NCI-H2196 (cell line): ENCODE data around the gene ACOXL.
A peak's percentile ranks its signal among the peaks of the same experiment; 100 is the strongest.

Experiments
- DNase-seq: peaks from one replicate; lab custom pipeline; 2025; ENCODE audit not compliant: unreplicated experiment; lab: John Stamatoyannopoulos, UW

The ACOXL gene

DNA sequence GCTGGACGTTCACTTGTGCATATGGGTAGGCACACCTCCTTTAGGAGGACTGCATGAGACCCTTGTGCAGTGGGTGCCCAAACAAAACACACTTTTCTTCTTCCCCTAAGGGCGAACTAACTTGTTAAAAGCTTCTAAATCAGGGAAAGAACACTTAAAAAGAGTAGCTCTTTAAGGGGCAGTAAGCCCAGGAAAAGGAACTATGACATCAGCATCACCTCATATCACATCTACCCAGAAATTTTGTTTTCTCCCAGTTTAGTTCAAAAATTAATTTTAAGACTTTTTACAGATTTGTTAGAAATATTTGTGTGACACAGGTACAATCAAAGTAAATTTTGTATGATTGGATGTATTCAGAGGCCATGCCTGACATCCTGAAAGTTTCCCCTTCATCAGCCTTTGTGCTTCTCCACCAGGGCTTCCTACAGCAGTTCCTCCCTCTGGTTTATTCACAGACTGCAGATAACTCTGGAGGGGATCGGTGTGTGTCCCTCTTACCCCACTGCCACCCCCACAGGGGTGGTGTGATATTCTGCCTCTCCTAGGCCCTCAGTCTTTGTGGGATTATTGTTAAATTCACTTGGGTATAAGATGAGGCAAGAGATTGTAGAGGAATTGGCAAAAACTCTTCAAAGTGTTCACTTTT is 416.0 kb downstream of the ACOXL start:
- no peak for DNase-seq

DNA sequence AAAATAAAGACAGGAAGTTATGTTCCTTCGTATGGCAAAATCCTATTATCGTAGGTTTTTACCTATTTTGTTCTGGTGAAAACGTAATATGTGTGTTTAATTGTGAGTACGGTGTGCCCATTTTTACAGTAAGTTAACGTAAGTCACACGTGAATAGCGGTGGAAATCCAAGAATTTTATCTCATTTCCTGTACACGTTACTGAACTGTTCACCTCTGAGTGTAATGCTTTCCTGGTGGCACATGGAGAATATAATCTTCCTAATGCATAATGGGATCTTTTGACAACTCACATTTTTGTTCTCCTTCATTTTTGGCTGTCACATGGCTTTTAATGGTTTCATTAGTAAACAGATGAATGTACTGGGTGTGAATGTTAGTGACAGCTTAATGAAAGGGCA is 416.6 kb downstream of the ACOXL start:
- no peak for DNase-seq

GRCh38 chr2:111149882-111150455 is 417.6 kb downstream of the ACOXL start:
- no peak for DNase-seq

GRCh38 chr2:111154758-111155157 is 422.4 kb downstream of the ACOXL start:
- DNase-seq = no peak

GRCh38 chr2:111155610-111156009 is 423.2 kb downstream of the ACOXL start:
- peak; percentile 36 for DNase-seq

DNA sequence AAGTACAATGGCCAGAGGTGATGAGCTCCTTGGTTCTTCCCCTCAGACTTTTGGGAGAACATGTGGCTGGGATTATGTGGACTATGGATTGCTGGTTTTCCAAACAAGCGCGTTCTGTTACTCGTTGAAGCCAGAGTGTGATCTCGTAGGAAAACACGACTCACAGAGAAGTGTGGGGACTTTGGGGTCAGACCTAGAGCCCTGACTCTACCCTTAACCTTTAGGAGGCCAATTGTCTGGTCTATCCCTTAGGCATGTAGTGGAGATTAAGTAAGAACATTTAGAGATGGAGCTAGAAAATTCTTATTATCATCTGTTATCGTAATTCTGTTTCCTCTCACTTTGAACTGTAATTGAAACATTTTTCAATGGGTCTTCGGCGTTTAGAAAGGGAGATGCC is 424.2 kb downstream of the ACOXL start:
- DNase-seq = no peak

- peak; percentile 49 for DNase-seq
Observed at GRCh38 chr2:111157071-111157661, 424.8 kb downstream of the ACOXL start.

- DNase-seq = peak; percentile 19
Observed at GRCh38 chr2:111157798-111158197, 425.4 kb downstream of the ACOXL start.

- DNase-seq = no peak
Observed at GRCh38 chr2:111159641-111160040, 427.3 kb downstream of the ACOXL start.

DNA sequence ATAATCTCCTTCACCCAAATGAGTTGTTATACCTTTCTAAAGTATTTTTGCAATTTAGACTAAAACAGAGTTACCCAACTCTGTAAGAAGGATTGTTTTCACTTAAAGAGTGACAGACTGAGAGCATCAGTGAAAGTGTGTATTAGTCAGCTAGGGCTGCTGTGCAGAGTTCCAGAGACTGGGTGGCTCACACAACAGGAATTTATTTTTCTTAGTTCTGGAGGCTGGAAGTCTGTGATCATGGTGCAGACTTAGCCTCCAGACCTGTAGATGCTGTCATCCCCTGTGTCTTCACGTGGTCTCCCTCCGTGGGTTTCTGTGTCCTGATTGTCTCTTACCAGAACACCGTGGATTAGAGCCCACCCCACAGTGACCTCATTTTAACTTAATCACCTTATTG is 428.4 kb downstream of the ACOXL start:
- no peak for DNase-seq

GRCh38 chr2:111161971-111162370 is 429.6 kb downstream of the ACOXL start:
- DNase-seq = peak; percentile 83

DNA sequence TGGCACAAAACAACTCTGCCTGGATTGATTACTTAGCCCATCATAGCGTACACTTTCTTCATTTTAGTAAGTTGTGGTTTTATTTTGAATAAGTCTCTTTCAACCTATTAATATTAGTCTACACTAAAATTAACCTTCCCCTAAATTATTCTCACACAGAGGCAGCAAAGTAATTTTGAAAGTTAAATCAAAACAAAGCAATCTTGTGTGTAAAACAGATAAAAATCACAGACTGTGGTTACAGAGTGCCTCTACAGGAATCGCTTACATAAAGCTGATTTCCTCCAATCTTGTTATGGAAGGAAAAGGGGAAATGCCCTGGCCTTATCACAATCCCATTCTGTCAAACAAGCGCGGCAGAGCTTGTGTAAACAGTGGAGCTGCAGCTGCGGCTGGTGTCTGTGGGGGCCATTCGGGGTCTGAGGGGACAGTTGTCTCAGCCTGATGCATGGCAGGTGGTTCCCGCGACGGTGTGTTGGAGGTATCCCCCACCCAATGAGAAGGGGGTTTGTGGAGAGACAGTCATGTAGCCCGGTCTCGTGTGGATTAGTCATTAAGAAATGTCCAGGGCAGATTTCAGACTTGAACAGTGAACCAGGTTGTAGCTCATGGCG is 430.5 kb downstream of the ACOXL start:
- no peak for DNase-seq

- no peak for DNase-seq
Observed at GRCh38 chr2:111164078-111164477, 431.7 kb downstream of the ACOXL start.

DNA sequence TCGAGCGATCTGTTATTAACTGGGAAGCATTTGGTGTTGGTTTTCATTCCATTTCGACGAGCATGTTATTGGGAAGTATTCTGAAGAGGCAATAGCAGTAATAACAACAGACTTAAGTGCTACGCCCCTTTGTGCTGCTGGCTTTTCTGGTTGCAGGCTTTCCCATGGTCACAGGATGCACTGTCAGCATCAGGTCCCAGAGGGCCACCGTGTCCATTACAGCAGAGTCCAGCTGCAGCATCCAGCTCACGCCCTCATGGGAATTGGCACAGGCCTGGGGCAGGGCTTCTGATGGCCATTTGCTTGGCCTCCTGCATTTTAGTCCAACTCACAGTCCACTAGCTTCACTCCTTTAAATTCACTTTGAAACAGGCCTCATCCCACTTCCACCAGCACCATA is 432.7 kb downstream of the ACOXL start:
- DNase-seq = no peak

- DNase-seq = no peak
Observed at GRCh38 chr2:111166115-111166514, 433.7 kb downstream of the ACOXL start.

DNA sequence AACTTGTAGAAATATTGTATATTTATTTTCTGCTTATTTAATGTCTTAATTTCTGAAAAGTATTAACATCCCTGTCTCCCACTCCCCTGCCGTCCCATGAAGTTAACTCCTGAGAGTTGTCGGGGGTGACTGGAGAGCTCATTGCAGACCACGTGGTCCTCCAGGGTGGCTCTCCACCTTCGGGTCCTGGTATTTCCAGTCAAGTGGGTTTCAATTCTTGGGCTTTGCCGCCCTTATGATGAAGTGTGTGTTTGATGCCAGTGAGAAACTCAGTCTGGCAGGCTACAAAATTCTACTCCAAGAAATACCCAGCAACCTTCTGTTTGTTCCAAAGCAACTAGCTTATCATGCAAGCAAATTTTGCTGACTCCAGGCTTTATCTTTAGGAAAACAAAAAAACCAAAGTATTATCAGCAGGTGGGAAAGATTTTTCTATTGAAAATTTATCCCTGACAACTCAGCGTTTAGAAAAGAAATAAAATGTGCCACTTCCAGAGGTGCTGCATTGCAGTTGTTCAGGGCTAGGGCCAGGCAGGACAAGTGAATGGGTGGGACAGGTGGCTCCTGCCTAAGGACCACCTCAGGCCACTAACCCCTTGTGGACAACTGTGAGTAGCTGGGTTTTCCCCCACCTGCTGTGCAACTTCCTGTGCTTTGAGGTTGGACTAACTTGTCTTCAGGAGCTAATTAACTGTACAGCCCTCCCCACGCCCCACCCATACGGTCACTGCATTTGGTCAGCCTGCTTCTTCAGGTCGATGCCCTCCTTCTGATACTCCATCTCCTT is 434.9 kb downstream of the ACOXL start:
- no peak for DNase-seq

DNA sequence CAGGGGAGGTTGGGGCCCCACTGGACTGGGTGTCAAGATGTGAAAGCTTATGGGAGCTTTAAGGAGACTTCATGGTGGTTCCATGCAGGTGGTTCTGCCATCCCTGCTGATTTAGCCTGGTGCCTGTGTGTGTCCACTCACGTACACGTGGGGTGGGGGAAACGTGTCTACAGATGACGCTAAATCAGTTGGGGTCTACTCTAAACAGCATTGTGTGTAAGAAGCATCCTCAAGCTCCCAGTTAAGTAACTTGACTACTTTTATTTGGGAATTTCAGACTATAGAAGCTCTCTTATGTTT is 435.4 kb downstream of the ACOXL start:
- DNase-seq = no peak
